ENCODE measurements around the gene CSNK1G2.

CSNK1G2 gene

DNA sequence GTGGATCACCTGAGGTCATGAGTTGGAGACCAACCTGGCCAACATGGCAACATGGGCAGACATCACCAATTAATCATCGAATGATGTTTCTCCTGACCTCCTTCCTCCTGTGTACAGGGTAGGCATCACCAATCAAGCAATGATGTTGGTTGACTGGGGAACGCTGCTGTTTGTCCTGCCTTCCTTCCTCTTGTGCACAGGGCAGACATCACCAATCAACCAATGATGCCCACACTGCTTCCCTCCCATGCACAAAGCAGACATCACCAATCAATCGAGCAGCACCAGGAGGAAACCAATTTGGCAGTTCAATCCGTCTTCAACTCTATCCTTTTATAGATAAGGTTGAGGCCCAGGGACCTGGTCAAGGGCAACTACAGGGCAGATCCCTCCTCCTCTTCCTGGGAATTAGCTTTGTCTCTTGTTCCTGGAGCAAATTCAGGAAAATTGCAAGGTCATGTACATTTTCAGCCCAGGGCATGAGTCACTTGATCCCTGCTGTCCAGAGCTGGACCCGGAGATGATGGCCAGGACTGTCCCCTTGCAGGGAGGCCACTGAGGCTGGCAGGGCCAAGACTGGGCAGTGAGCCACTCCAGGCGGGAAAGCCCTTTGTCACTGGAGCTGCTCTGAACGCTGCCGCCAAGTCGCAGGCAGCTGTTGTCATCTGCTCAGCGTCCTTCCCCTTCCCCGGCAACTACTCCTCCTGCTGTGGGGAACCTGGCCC, 5.3 kb upstream of the CSNK1G2 start:
- Histone ChIP-seq H3K4me2 (ENCODE audit: low read length) (no peak overlapping the region), H3K9ac (ENCODE audit: low read depth, low read length) (no peak overlapping the region), H3K27me3 (ENCODE audit: control insufficient read depth, insufficient read depth, low read length) (no peaks in the 10 kb centered on the region), H3K36me3 (ENCODE audit: insufficient read depth, low read length) (no peaks in the 10 kb centered on the region), H3K4me1 (ENCODE audit: control insufficient read depth, insufficient read depth, low read length) (peaks cover 17% of the 10 kb centered on the region), H3K9me3 (replicated peaks; ENCODE audit: low read length) (no peaks in the 10 kb centered on the region), H3K4me3 (ENCODE audit: low read length) (no peak overlapping the region)

DNA sequence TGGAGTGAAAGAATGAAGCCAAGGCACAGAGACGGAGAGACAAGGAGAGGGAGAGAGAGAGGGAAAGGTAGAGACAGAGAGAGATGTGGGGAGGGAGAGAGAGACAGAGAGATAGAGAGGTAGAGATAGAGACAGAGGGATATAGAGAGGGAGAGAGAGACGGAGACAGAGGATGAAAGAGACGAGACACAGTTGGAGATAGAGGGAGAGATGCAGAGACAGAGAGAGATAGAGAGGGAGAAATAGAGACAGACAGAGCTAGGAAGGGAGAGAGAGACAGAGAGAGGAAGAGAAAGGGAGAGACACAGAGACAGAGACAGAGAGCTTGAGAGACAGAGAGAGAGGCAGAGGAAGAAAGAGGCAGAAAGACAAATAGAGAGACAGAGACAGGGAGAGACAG, 4.5 kb upstream of the CSNK1G2 start:
- peaks cover 17% of the 10 kb centered on the region for H3K4me1 ChIP-seq (ENCODE audit: control insufficient read depth, insufficient read depth, low read length)
- no peaks in the 10 kb centered on the region for H3K27me3 ChIP-seq (ENCODE audit: control insufficient read depth, insufficient read depth, low read length)
- no peak overlapping the region for H3K4me3 ChIP-seq (ENCODE audit: low read length)
- H3K4me2 ChIP-seq (ENCODE audit: low read length): no peak overlapping the region
- H3K9ac ChIP-seq (ENCODE audit: low read depth, low read length): no peak overlapping the region
- H3K9me3 ChIP-seq (replicated peaks; ENCODE audit: low read length): no peaks in the 10 kb centered on the region
- no peaks in the 10 kb centered on the region for H3K36me3 ChIP-seq (ENCODE audit: insufficient read depth, low read length)

DNA sequence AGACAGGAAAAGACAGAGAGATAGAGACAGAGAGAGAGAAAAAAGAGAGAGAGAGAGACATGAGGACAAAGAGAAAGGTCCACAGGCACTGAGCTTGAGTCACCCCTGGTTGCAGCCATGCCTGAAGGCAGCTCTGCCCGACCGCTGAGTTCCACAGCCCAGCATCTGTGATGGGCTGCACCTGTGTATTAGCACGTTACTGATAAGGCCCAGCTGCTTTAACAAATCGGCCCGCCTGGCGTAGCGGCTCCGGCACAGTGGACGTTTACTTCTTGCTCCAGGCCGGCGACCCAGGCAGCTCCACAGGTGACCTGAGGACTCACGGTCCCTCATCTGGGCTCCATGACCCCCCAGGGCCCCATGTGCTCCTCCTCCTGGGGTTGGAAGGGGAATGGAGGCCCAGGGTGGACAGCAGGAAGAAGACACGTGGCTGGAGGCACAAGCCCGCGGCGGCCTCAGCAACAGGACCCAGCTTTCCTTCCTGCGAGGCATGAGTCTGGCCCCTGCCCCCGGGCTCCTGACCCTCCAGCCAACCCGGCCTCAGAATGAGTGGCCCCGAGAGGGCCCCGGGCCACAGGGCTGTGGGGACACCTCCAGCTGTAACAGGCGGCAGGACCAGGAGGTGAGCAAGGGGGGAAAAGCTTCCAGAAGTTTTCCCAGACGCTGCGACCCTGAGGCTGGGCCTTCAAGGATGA, 3.9 kb upstream of the CSNK1G2 start:
- Histone ChIP-seq H3K4me3 (ENCODE audit: low read length) (no peak overlapping the region), H3K9me3 (replicated peaks; ENCODE audit: low read length) (no peaks in the 10 kb centered on the region), H3K36me3 (ENCODE audit: insufficient read depth, low read length) (no peaks in the 10 kb centered on the region), H3K4me1 (ENCODE audit: control insufficient read depth, insufficient read depth, low read length) (peaks cover 17% of the 10 kb centered on the region), H3K9ac (ENCODE audit: low read depth, low read length) (no peak overlapping the region), H3K4me2 (ENCODE audit: low read length) (no peak overlapping the region), H3K27me3 (ENCODE audit: control insufficient read depth, insufficient read depth, low read length) (no peaks in the 10 kb centered on the region)

DNA sequence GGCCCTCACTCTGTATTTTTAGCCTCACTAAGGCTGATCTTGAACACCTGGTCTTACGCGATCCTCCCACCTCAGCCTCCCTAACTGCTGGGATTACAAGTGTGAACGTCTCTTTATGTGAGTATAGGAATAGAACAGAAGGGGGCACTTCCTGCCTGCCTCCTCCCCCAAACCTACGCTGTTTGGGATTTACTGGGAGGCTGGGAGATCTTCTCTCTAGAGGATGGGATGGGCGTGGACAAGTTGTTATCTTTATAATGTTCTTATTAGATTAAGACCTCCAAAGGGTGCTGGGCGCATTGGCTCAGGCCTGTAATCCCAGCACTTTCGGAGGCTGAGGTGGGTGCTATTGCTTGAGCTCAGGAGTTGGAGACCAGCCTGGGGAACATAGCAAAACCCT, 2.9 kb upstream of the CSNK1G2 start:
- Histone ChIP-seq H3K4me1 (ENCODE audit: control insufficient read depth, insufficient read depth, low read length) (peaks cover 22% of the 10 kb centered on the region), H3K9ac (ENCODE audit: low read depth, low read length) (no peak overlapping the region), H3K4me2 (ENCODE audit: low read length) (no peak overlapping the region), H3K9me3 (replicated peaks; ENCODE audit: low read length) (no peaks in the 10 kb centered on the region), H3K4me3 (ENCODE audit: low read length) (no peak overlapping the region), H3K36me3 (ENCODE audit: insufficient read depth, low read length) (no peaks in the 10 kb centered on the region), H3K27me3 (ENCODE audit: control insufficient read depth, insufficient read depth, low read length) (no peaks in the 10 kb centered on the region)

DNA sequence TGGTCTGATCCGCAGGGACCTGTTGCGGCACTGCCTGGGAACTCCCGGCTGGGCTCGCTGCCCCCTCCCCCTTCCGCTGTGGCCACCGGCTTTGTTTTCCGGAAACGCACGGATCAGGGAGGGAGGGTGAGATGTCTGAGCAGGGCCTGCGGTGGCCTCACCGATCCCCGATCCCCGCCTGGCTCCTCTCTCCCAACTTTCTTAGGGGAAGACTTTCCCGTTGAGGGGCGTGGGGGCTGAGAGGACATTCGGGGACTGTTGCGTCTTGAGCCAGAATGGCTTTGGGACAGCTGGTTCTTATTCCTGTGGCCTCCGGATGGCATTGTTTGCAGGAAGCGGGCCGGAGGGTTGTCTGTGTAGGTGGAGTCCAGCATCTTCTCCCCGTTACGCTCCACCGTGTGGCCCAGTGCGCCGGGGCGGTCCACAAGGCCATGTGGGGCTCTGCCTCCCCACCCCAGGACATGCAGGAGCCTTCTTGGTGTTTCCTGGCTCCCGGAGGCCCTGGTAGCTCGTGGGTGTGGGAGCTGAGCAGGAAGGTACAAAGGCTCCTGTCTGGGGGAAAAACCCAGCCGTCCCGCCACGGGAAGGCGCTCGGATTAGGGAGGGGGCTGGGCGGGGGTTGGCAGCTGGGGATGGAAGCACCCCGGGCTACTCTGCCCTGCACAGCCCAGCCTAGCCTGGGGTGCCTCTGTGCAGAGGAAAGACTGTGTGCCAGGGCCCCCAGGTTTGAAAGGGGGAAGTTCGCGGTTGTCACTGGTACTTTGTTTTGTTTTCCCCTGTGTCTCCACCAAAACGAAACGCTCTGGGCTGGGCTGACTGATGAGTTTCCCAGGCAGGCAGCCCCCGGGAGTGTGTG, 1.3 kb downstream of the CSNK1G2 start:
- H3K9ac ChIP-seq (ENCODE audit: low read depth, low read length): peak overlapping the region; percentile 93
- peak overlapping the region; percentile 81 for H3K4me3 ChIP-seq (ENCODE audit: low read length)
- H3K36me3 ChIP-seq (ENCODE audit: insufficient read depth, low read length): no peaks in the 10 kb centered on the region
- no peaks in the 10 kb centered on the region for H3K9me3 ChIP-seq (replicated peaks; ENCODE audit: low read length)
- peak overlapping the region; percentile 100 for H3K4me2 ChIP-seq (ENCODE audit: low read length)
- H3K27me3 ChIP-seq (ENCODE audit: control insufficient read depth, insufficient read depth, low read length): no peaks in the 10 kb centered on the region
- peaks cover 32% of the 10 kb centered on the region for H3K4me1 ChIP-seq (ENCODE audit: control insufficient read depth, insufficient read depth, low read length)

DNA sequence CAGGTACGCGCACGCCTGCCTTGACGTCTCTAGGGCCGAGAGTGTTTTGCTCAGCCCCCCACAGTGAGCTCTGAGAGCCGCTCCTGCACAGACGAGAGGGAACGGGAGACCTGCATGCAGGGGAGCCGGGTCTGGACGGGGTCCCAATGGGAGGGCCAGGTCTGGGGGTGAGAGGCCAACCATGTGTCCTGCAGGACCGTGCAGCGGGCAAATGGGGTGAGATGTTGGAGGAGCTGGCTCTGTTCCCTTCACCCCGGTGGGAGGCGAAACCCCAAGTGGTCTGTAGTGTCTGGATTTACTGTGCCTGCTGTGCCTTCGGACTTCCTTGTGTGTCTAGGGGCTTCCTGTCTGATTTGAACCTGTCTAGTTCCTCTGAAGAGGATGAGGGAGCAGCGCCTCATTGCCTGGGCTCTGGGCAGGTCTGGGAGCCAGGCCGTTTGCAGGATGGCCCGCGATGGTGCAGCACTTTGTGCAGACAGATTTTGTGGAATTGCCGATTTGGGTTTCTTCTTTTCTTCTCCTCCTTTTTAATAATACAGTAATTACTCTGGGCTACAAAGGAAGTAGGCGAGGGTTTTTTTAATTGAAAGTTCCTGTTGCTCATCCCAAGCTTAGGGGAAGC, 2.1 kb downstream of the CSNK1G2 start:
- Histone ChIP-seq H3K27me3 (ENCODE audit: control insufficient read depth, insufficient read depth, low read length) (no peaks in the 10 kb centered on the region), H3K9me3 (replicated peaks; ENCODE audit: low read length) (no peaks in the 10 kb centered on the region), H3K4me3 (ENCODE audit: low read length) (peak overlapping the region; percentile 81), H3K4me1 (ENCODE audit: control insufficient read depth, insufficient read depth, low read length) (peaks cover 32% of the 10 kb centered on the region), H3K36me3 (ENCODE audit: insufficient read depth, low read length) (no peaks in the 10 kb centered on the region), H3K4me2 (ENCODE audit: low read length) (peak overlapping the region; percentile 100), H3K9ac (ENCODE audit: low read depth, low read length) (peak overlapping the region; percentile 93)

DNA sequence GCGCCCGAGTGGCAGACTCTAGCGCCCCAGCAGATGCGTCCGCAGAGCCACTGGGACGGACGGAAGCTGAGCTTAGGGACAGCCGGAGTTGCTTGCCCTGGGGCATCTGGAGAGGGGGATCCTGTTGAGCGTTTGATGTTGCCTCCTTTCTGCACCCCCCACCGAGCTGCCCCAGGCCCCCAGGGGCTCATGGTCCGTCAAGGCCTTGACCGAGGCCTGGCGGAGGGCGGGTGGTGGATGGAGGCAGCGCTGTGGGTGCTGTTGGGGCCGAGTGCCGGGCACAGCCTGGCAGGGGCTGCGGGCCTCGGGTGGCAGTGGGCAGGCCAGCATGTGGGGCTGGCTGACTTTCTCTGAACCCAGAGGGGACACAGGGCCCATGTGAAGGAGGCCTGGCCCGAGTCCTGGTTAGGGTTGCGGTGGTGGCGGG, 2.7 kb downstream of the CSNK1G2 start:
- H3K4me1 ChIP-seq (ENCODE audit: control insufficient read depth, insufficient read depth, low read length): peaks cover 32% of the 10 kb centered on the region
- H3K4me3 ChIP-seq (ENCODE audit: low read length): no peak overlapping the region
- H3K27me3 ChIP-seq (ENCODE audit: control insufficient read depth, insufficient read depth, low read length): no peaks in the 10 kb centered on the region
- H3K9ac ChIP-seq (ENCODE audit: low read depth, low read length): no peak overlapping the region
- H3K36me3 ChIP-seq (ENCODE audit: insufficient read depth, low read length): no peaks in the 10 kb centered on the region
- H3K9me3 ChIP-seq (replicated peaks; ENCODE audit: low read length): no peaks in the 10 kb centered on the region
- peak overlapping the region; percentile 100 for H3K4me2 ChIP-seq (ENCODE audit: low read length)

DNA sequence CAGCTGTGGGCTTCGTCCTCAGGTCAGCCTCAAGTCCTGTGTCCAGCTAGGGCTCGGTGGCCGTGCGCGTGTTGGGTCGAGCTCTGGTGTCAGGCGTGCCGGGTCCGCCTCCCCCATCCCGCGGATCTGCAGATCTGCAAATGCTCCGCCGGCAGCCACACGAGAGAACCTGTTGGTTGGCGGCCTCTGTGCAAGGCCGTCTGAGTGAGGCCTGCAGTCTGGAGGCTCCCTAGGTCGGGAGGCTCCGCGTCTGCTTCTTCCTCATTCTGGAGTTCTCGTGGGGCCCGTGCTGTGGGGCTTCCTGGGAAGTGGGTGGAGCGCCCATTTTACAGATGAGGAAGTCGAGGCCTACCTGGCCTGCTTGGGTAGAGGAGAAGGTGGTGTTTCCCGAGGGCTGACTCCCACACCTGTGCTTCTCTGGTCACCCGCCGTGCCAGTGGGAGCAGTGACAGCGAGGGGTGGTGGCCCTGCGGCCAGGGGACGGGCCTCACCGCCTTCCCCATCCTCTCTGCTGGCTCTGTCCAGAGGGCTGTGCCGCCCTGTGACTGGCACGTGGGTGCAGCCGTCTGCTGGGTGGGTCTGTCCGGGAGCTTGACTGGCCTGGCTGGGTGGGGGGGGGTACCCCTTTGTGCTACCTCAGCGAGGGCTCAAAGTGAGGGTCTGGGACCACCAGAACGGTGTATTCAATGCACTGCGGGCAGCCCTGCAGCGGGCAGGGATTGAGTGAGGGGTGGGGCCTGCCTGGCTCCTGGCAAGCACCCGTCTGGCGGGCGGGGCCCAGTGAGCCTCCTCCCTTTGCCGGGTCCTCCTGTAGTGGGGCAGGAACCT, 3.3 kb downstream of the CSNK1G2 start:
- peak overlapping the region; percentile 100 for H3K4me2 ChIP-seq (ENCODE audit: low read length)
- H3K9me3 ChIP-seq (replicated peaks; ENCODE audit: low read length): no peaks in the 10 kb centered on the region
- H3K4me1 ChIP-seq (ENCODE audit: control insufficient read depth, insufficient read depth, low read length): peaks cover 32% of the 10 kb centered on the region
- H3K9ac ChIP-seq (ENCODE audit: low read depth, low read length): no peak overlapping the region
- no peaks in the 10 kb centered on the region for H3K27me3 ChIP-seq (ENCODE audit: control insufficient read depth, insufficient read depth, low read length)
- H3K36me3 ChIP-seq (ENCODE audit: insufficient read depth, low read length): no peaks in the 10 kb centered on the region
- H3K4me3 ChIP-seq (ENCODE audit: low read length): no peak overlapping the region

DNA sequence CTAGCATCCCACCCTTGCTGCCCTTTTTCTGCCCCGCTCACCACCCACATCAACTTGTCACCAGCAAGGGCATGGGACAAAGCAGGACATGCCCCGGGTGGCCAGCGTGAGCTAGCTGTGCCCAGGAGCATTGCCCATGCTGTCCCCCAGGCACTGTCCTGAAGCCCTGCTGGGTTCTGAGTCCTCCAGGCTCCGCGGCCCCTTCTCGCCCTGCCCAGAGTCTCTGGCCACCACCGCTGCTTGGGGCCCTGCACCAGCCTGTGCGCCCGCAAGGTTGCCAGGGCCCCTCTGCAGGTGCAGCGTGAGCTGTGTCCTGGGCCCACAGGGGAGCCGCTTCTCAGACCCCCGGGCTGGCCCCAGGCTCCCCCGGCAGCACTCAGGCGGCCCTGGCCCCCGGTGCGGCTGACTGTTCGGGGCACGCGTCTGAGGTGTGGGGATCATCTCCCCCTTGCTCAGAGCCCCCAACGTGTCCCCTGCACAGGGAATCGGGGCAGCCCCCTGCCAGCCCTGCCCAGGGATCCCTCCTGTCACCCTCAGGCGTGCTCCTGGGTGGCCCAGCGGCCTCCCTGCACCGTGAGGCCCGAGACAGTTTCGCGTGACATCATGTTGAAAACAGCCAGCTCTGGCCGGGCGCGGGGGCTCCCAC, 4.1 kb downstream of the CSNK1G2 start:
- no peak overlapping the region for H3K9ac ChIP-seq (ENCODE audit: low read depth, low read length)
- H3K9me3 ChIP-seq (replicated peaks; ENCODE audit: low read length): no peaks in the 10 kb centered on the region
- no peak overlapping the region for H3K4me3 ChIP-seq (ENCODE audit: low read length)
- peaks cover 26% of the 10 kb centered on the region for H3K4me1 ChIP-seq (ENCODE audit: control insufficient read depth, insufficient read depth, low read length)
- H3K27me3 ChIP-seq (ENCODE audit: control insufficient read depth, insufficient read depth, low read length): no peaks in the 10 kb centered on the region
- H3K4me2 ChIP-seq (ENCODE audit: low read length): no peak overlapping the region
- no peaks in the 10 kb centered on the region for H3K36me3 ChIP-seq (ENCODE audit: insufficient read depth, low read length)

DNA sequence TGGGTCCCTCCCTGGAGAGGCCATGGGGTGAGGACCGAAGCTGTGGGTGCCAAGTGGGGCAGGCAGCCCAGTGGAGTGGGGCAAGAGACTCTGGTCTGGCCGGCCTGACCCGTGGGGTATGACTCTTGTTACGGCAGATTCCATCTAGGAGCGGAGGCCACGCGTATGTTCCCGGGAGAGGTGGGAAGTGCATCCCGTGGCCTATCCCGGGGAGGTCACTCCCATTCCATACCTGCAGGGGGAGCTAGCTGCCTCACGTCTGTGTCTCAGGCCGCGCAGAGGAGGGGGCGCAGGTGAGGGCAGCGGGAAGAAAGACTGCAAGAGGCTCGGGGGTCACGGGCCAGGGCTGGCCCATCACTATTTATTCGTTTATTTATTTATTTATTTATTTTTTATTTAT, 4.9 kb downstream of the CSNK1G2 start:
- no peak overlapping the region for H3K4me3 ChIP-seq (ENCODE audit: low read length)
- H3K9ac ChIP-seq (ENCODE audit: low read depth, low read length): no peak overlapping the region
- H3K4me1 ChIP-seq (ENCODE audit: control insufficient read depth, insufficient read depth, low read length): peaks cover 21% of the 10 kb centered on the region
- H3K4me2 ChIP-seq (ENCODE audit: low read length): no peak overlapping the region
- no peaks in the 10 kb centered on the region for H3K36me3 ChIP-seq (ENCODE audit: insufficient read depth, low read length)
- H3K9me3 ChIP-seq (replicated peaks; ENCODE audit: low read length): no peaks in the 10 kb centered on the region
- no peaks in the 10 kb centered on the region for H3K27me3 ChIP-seq (ENCODE audit: control insufficient read depth, insufficient read depth, low read length)

All from skeletal muscle satellite cell (primary cell).